Mesendoderm (in vitro differentiated cells): Measurements from ENCODE around the gene LMOD3.

Experiments used
- DNase-seq: peaks from one replicate; pipeline ENCODE4 v3.0.0; 2013
- H2AK5ac ChIP-seq: 2 replicates; pipeline ENCODE4 v1.6.1; 2013; ENCODE audit warnings: low read length, inconsistent platforms
- H2BK120ac ChIP-seq: 2 replicates; pipeline ENCODE4 v1.6.1; 2013; ENCODE audit warnings: low read depth, mild to moderate bottlenecking, low read length, moderate library complexity, mixed read lengths
- H2BK15ac ChIP-seq: replicated peaks from 2 replicates; pipeline ENCODE4 v1.6.1; 2013; ENCODE audit warnings: low read depth, mild to moderate bottlenecking, moderate library complexity
- H2BK5ac ChIP-seq: 2 replicates; pipeline ENCODE4 v1.6.1; 2013; ENCODE audit warnings: low read length, inconsistent platforms
- H3K18ac ChIP-seq: 2 replicates; pipeline ENCODE4 v1.6.1; 2013; ENCODE audit warnings: mild to moderate bottlenecking, low read length, mixed read lengths
- H3K23ac ChIP-seq: one replicate; pipeline ENCODE4 v1.6.1; 2013; ENCODE audit warnings: low read length
- H3K27ac ChIP-seq: 2 replicates; pipeline ENCODE4 v1.5.1; 2013; ENCODE audit warnings: low read depth, mild to moderate bottlenecking, inconsistent platforms, low read length, moderate library complexity
- H3K27me3 ChIP-seq: 2 replicates; pipeline ENCODE4 v1.6.1; 2013; ENCODE audit warnings: low read length, control low read depth, mild to moderate bottlenecking, inconsistent platforms; ENCODE audit not compliant: insufficient read depth, poor library complexity
- H3K36me3 ChIP-seq: 2 replicates; pipeline ENCODE4 v1.6.1; 2013; ENCODE audit warnings: low read length, inconsistent platforms; ENCODE audit not compliant: control insufficient read depth, insufficient read depth
- H3K4ac ChIP-seq: one replicate; pipeline ENCODE4 v1.6.1; 2013; ENCODE audit warnings: low read depth, mild to moderate bottlenecking, low read length, moderate library complexity
- H3K4me1 ChIP-seq: 2 replicates; pipeline ENCODE4 v1.6.1; 2013; ENCODE audit warnings: low read depth, low read length, inconsistent platforms; ENCODE audit not compliant: control insufficient read depth
- H3K4me2 ChIP-seq: 2 replicates; pipeline ENCODE4 v1.6.1; 2013; ENCODE audit warnings: low read length
- H3K4me3 ChIP-seq: 2 replicates; pipeline ENCODE4 v1.5.1; 2013; ENCODE audit warnings: mild to moderate bottlenecking, low read length
- H3K56ac ChIP-seq: one replicate; pipeline ENCODE4 v1.6.1; 2013; ENCODE audit warnings: low read length
- H3K79me1 ChIP-seq: 2 replicates; pipeline ENCODE4 v1.6.1; 2013; ENCODE audit warnings: low read length, inconsistent platforms
- H3K79me2 ChIP-seq: 2 replicates; pipeline ENCODE4 v1.6.1; 2013; ENCODE audit warnings: mild to moderate bottlenecking, low read length; ENCODE audit not compliant: control insufficient read depth, insufficient read depth
- H3K9ac ChIP-seq: 2 replicates; pipeline ENCODE4 v1.6.1; 2013; ENCODE audit warnings: low read length, inconsistent platforms
- H4K5ac ChIP-seq: one replicate; pipeline ENCODE4 v1.6.1; 2013; ENCODE audit warnings: low read length
- H4K8ac ChIP-seq: one replicate; pipeline ENCODE4 v1.6.1; 2013; ENCODE audit warnings: low read depth, mild to moderate bottlenecking, control low read depth, low read length, moderate library complexity
- WGBS: extraction: QIAGEN DNeasy Blood & Tissue Kit; methylation state at CpG from one replicate; pipeline ENCODE4 v1.1.7; 2013; ENCODE audit warnings: low lambda C conversion rate, missing lambda C conversion rate; ENCODE audit not compliant: insufficient coverage; ENCODE audit errors: extremely low coverage; 5-methylcytosine and 5-hydroxymethylcytosine counted together

Gene LMOD3

GRCh38 chr3:69059688-69060087 is 62.7 kb downstream of the LMOD3 start:
- H4K8ac ChIP-seq, result no peak overlapping the region
- H3K4me1 ChIP-seq, result no peaks in the 10 kb centered on the region
- H2AK5ac ChIP-seq, result no peak overlapping the region
- no peak for DNase-seq
- H3K79me1 ChIP-seq, result no peaks in the 10 kb centered on the region
- H3K36me3 ChIP-seq, result peaks cover 4% of the 10 kb centered on the region
- H2BK120ac ChIP-seq, result no peak overlapping the region
- H3K23ac ChIP-seq, result no peak overlapping the region
- H3K9ac ChIP-seq, result no peak overlapping the region
- H3K27ac ChIP-seq, result no peak overlapping the region
- H3K4me2 ChIP-seq, result no peak overlapping the region
- no peaks in the 10 kb centered on the region for H3K27me3 ChIP-seq
- H3K4ac ChIP-seq, result no peak overlapping the region
- H3K18ac ChIP-seq, result no peak overlapping the region
- no peaks in the 10 kb centered on the region for H3K79me2 ChIP-seq
- H4K5ac ChIP-seq, result no peak overlapping the region
- H3K4me3 ChIP-seq, result no peak overlapping the region
- no peak overlapping the region for H3K56ac ChIP-seq
- H2BK5ac ChIP-seq, result no peak overlapping the region
- no peak overlapping the region for H2BK15ac ChIP-seq

GRCh38 chr3:69058947-69059224 is 63.5 kb downstream of the LMOD3 start:
- H3K27ac ChIP-seq, result no peak overlapping the region
- no peak overlapping the region for H3K18ac ChIP-seq
- H3K56ac ChIP-seq, result no peak overlapping the region
- no peak for DNase-seq
- WGBS, result no CpG with 5 or more reads among the region's 2 CpGs
- no peak overlapping the region for H4K5ac ChIP-seq
- H3K4ac ChIP-seq, result no peak overlapping the region
- no peak overlapping the region for H2BK5ac ChIP-seq
- no peaks in the 10 kb centered on the region for H3K79me1 ChIP-seq
- peaks cover 4% of the 10 kb centered on the region for H3K36me3 ChIP-seq
- no peak overlapping the region for H3K23ac ChIP-seq
- no peak overlapping the region for H2BK120ac ChIP-seq
- no peak overlapping the region for H3K4me2 ChIP-seq
- H3K4me3 ChIP-seq, result no peak overlapping the region
- no peak overlapping the region for H2BK15ac ChIP-seq
- H3K27me3 ChIP-seq, result no peaks in the 10 kb centered on the region
- H2AK5ac ChIP-seq, result no peak overlapping the region
- no peaks in the 10 kb centered on the region for H3K79me2 ChIP-seq
- H3K9ac ChIP-seq, result no peak overlapping the region
- no peak overlapping the region for H4K8ac ChIP-seq
- H3K4me1 ChIP-seq, result no peaks in the 10 kb centered on the region

GRCh38 chr3:69058180-69058946 is 64.0 kb downstream of the LMOD3 start:
- no peak overlapping the region for H2BK120ac ChIP-seq
- no peak overlapping the region for H4K5ac ChIP-seq
- H3K9ac ChIP-seq, result no peak overlapping the region
- no peak overlapping the region for H2AK5ac ChIP-seq
- no CpG with 5 or more reads among the region's 3 CpGs for WGBS
- no peak overlapping the region for H4K8ac ChIP-seq
- no peak overlapping the region for H3K4ac ChIP-seq
- H3K4me1 ChIP-seq, result no peaks in the 10 kb centered on the region
- H3K27ac ChIP-seq, result no peak overlapping the region
- H3K36me3 ChIP-seq, result peaks cover 4% of the 10 kb centered on the region
- H2BK15ac ChIP-seq, result no peak overlapping the region
- H3K56ac ChIP-seq, result no peak overlapping the region
- no peak overlapping the region for H3K4me2 ChIP-seq
- H3K4me3 ChIP-seq, result no peak overlapping the region
- no peak overlapping the region for H3K23ac ChIP-seq
- no peaks in the 10 kb centered on the region for H3K79me2 ChIP-seq
- no peaks in the 10 kb centered on the region for H3K79me1 ChIP-seq
- H3K18ac ChIP-seq, result no peak overlapping the region
- DNase-seq, result no peak
- H2BK5ac ChIP-seq, result no peak overlapping the region
- no peaks in the 10 kb centered on the region for H3K27me3 ChIP-seq
